COR-L47 (cell line): Measurements from ENCODE around the gene CCDC7.
A peak's percentile ranks its signal among the peaks of the same experiment; 100 is the strongest.
"Not testable (repeated sequence)": the region's sequence is repeated elsewhere in the genome, so short reads cannot be mapped to it uniquely, and the experiment has no call there.

Source experiments
- DNase-seq: peaks from one replicate; lab custom pipeline; 2025; lab: John Stamatoyannopoulos, UW

The CCDC7 gene

DNA sequence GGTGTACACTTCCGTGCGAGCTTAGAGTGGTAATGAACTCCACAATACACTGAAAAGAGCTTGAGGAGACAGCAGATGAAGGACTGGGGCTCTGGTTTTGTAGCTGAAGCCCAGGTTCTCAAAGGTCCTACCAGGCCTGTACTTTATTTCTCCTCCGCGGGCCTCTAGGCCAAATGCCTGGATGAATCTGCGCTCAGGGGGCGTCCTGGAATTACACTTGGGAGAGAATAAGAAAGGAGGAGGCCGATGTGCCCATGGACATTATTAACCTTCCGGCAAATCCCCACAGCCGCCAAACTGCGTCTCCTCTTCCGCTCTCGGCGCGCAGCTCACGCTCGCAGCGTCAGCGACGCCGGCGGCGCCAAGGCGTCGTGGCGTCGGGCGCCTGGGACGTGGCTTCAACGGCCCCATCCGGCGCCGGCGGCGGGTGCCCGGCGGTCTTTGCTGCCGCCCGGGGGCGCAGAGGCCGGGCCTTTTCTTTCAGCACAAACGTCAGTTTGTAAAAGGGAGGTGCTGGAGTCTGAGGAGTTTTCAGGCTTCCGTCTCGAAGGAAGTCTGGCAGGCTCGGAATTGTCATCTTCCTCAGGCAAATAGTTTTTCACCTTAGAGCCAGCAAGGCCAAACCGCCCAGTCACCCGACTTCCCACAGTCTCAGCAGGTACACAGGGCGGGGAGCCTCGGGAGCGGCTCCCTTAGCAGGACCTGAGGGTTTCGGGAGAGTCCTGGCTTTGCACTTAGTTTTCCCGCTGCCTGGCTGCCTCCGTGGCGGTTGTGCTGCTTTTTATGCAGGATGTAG is at the start of gene CCDC7:
Gene CCDC7 (plus strand): TSS at position 401 of the 796 bp plus-strand sequence. CDS start 5,503 bp downstream, outside the sequence.
- peak; percentile 52 for DNase-seq

DNA sequence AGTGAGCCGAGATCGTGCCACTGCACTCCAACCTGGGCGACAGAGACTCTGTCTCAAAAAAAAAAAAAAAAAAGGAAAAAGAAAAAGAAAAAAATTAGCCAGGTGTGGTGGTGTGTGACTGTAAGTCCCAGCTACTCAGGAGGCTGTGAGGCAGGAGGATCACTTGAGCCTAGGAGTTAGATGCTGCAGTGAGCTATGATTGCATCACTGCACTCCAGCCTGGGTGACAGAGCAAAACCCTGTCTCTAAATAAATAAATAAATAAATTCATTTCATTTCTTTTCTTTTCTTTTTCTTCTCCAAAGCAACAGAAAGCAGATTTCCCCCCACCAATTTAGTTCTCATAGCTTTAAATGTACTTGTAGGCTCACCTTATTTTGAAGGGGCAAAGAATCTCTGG is 48.8 kb upstream of the CCDC7 start:
- not testable (repeated sequence) for DNase-seq

DNA sequence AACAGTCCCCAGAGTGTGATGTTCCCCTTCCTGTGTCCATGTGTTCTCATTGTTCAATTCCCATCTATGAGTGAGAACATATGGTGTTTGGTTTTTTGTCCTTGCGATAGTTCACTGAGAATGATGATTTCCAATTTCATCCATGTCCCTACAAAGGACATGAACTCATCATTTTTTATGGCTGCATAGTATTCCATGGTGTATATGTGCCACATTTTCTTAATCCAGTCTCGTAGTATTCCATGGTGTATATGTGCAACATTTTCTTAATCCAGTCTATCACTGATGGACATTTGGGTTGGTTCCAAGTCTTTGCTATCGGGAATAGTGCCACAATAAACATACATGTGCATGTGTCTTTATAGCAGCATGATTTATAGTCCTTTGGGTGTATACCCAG is 46.2 kb upstream of the CCDC7 start:
- not testable (repeated sequence) for DNase-seq

GRCh38 chr10:32400961-32401360 is 45.0 kb upstream of the CCDC7 start:
- DNase-seq, result no peak

GRCh38 chr10:32402499-32402898 is 43.4 kb upstream of the CCDC7 start:
- DNase-seq, result no peak

DNA sequence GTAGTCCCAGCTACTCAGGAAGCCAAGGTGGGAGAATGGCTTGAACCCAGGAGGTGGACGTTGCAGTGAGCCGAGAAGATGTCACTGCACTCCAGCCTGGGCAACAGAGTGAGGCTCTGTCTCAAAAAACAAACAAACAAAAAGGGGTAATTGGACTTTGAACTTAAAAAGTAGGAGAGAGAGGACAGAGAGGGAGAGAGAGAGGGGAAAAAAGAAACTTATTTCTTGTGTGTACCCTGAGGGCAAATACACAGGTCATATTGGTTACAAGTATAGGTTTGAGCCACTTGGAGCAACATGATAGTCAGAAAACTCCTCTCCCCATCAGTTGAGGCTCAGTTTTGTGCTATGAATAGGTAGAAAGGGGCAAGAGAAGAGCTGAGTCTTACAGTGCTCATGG is 42.8 kb upstream of the CCDC7 start:
- DNase-seq, result no peak

GRCh38 chr10:32408690-32409089 is 37.2 kb upstream of the CCDC7 start:
- no peak for DNase-seq

- no peak for DNase-seq
Observed at GRCh38 chr10:32409741-32410140, 36.2 kb upstream of the CCDC7 start.

GRCh38 chr10:32410569-32410968 is 35.4 kb upstream of the CCDC7 start:
- no peak for DNase-seq

GRCh38 chr10:32411797-32412498 is 34.0 kb upstream of the CCDC7 start:
- no peak for DNase-seq

- DNase-seq, result no peak
Observed at GRCh38 chr10:32412499-32412853, 33.5 kb upstream of the CCDC7 start.

DNA sequence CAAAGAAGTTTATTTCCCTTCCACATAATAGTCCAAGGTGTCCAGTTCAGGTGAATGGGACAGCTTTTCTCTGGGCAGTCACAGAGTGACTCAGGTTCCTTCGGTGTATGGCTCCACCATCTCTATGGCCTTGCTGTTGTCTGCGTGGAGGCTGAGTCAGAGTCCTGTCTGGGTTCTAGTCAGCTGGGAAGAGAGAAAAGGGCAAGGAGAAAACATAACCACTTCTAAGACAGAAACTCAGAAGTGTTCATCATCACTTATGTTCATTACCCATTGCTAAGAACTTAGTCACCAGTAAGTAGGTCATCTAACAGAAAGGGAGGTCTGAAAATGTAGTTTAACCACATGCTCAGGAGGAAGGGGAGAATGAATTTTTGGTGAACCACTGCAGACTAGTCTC is 32.4 kb upstream of the CCDC7 start:
- no peak for DNase-seq

GRCh38 chr10:32415361-32415760 is 30.6 kb upstream of the CCDC7 start:
- no peak for DNase-seq

DNA sequence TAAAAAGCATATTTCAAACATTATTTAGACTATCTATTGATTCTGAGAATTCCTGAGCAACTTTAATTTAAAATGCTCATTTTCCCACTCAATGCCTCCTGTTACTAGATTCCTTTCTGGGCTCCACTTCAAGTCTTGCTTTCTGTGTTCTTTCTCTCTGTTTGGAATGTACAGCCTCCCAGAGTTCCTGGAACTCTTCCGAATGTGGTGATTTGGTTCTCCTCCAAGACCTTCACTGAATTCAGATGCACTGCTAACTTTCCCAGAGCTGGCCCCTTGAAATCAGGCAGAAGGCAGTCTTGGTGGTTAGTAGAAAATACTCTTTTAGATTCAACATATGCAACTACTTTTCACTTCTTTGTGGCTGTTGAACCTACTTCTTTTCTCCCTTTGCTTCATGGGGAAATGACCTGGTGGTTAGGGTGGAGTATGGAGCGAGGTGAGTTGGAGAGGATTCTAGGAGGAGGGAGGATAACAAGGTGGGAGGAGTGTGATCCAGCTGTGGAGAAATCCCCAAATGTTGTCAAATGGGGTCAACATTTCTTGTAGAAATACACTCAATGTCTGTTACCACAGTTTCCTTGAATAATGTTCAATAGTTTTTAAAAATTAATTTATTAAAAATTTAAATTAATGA is 27.9 kb upstream of the CCDC7 start:
- DNase-seq, result no peak

DNA sequence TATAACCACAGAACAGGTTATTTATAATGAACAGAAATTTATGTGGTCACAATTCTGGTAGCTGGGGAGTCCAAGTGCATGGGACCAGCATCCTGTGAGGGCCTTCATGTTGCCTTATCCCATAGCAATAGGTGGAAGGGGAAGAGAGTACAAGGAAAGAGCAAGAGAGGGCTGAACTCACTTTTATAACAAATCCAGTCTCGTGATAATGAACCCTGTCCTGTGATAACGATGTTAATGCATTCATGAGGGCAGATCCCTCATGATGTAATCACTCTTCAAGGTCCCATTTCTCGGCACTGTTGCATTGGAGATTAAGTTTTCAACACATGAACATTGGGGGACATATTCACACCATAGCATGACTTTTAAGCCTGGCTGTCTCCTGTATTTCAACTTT is 27.4 kb upstream of the CCDC7 start:
- DNase-seq, result no peak

GRCh38 chr10:32419615-32420014 is 26.3 kb upstream of the CCDC7 start:
- DNase-seq, result no peak

- no peak for DNase-seq
Observed at GRCh38 chr10:32426186-32426585, 19.8 kb upstream of the CCDC7 start.

- no peak for DNase-seq
Observed at GRCh38 chr10:32433542-32433941, 12.4 kb upstream of the CCDC7 start.

- no peak for DNase-seq
Observed at GRCh38 chr10:32436215-32436614, 9.7 kb upstream of the CCDC7 start.

DNA sequence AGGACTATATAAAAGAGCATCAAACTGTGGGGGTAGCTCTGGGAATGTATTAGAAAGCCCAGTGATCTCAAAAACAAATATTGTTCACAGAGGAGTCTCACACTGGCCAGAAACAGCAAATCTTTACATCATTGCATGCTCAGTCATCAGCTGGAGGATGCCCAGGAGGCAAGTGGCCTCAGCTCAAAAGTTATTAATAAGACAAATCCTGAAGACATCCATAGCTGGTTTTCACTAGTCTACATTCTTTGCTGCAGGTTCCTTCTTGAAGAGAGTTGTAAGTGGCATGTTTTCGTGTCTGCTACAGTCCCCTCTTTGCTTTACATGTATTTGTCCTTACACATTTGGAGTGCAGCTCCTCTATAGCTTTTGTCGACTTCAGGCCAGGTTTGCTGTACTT is 8.6 kb upstream of the CCDC7 start:
- no peak for DNase-seq

- DNase-seq, result no peak
Observed at GRCh38 chr10:32445036-32445435, 904 bp upstream of the CCDC7 start.

DNA sequence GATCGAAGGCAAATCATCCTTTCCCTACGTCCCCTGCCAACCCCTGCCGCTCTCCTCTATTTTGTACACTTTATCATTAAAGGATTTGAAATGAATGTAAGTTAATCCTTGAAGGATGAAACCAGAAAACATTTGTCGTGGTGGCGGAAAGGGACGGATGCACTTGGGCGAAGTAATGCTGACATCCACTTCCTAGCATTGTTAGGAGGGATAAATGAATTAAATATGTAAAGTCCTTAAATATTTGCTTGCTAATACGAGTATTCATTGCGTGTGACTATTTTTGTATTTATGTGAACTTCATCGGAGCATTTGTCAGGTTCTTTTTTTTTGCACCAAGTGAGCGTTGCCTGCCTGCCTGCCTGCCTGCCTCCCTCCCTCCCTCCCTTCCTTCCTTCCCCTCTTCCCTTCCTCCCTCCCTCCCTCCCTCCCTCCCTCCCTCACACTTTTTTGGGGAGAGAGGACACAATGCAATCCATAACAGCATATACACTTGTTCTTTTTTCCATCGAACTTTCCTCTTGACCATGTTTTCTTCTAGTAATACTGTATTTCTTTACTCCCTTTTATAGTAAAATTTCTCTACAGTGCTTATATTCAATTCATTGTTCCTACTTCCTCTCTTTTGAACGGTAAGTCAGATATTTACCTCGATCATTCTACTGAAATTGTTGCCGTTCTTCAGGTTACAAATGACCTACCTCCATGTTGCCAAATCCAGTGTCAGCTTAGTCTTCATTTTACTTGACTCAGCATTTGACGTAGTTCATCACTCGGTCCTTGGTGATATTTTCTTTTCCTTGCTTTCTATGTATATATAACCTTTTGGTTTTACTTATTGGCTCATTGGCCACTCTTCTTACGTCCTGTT is 831 bp downstream of the CCDC7 start:
- peak; percentile 0 for DNase-seq
